Astrocyte of the spinal cord (primary cell): ENCODE measurements around the gene HSP90AB1.

Source experiments
- DNase-seq: peaks from one replicate; pipeline ENCODE4 v3.0.0; 2011; ENCODE audit warnings: low read depth, low spot score
- H3K4me3 ChIP-seq: 2 replicates; pipeline ENCODE4 v1.5.1; 2011; ENCODE audit warnings: low read depth, mild to moderate bottlenecking, low read length, moderate library complexity
- CTCF ChIP-seq: IDR thresholded peaks from 2 replicates; pipeline ENCODE4 v1.5.1; 2012; ENCODE audit warnings: low read depth, mild to moderate bottlenecking, low read length, inconsistent platforms
- in situ Hi-C: cut with HindIII; loops from 2 replicates; pipeline ENCODE4 v1.10.0; 2017; ENCODE audit warnings: low sequenced_read_pairs

Gene HSP90AB1

GRCh38 chr6:44245391-44245911, 1.4 kb upstream of the HSP90AB1 start:
- TF ChIP-seq CTCF = no peak
- peak overlapping the region; percentile 100 for H3K4me3 ChIP-seq
- DNase-seq = no peak
- in situ Hi-C loops = no loop called here

GRCh38 chr6:44245912-44246662, 814 bp upstream of the HSP90AB1 start:
- peak overlapping the region; percentile 100 for H3K4me3 ChIP-seq
- TF ChIP-seq CTCF = peak; percentile 16
- in situ Hi-C loops = no loop called here
- peak; percentile 87 for DNase-seq

GRCh38 chr6:44247338-44248302, 719 bp downstream of the HSP90AB1 start:
- in situ Hi-C loops = no loop called here

GRCh38 chr6:44248579-44248978, 1.7 kb downstream of the HSP90AB1 start:
- no peak for TF ChIP-seq CTCF
- H3K4me3 ChIP-seq = peak overlapping the region; percentile 100
- in situ Hi-C loops = no loop called here
- DNase-seq = no peak

More at GRCh38 chr6:44247338-44248302, 719 bp downstream of the HSP90AB1 start:
- DNase-seq = peak; percentile 56
- H3K4me3 ChIP-seq = peak overlapping the region; percentile 100
- TF ChIP-seq CTCF = no peak

- DNase-seq = no peak
- no peak for TF ChIP-seq CTCF
- H3K4me3 ChIP-seq = peak overlapping the region; percentile 100
- in situ Hi-C loops = no loop called here
These were observed 2.3 kb downstream of the HSP90AB1 start for GRCh38 chr6:44249082-44249748.
